ENCODE measurements around the gene ZNF549.

ZNF549 gene

DNA sequence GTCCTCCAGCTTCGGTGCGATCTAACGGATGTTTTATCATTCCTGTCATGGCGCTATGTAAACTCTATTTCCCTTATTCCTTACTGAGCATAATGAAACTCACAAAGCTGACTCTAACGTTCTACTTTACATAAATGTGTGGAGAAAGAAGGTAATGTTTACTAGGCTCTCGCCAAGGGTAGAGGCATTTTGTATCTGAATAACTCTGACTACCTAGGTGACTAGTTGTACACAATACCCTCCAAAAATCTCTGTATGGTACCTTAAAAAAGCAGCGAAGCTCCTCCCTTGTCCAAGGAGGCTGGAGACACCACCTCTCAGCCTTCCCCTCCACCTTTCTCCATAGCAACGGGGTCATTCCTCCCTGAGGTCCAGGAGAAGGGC is 72.2 kb downstream of the ZNF549 start:
- in situ Hi-C loops (cut with HindIII; ENCODE audit: low sequenced_read_pairs) = no loop called here
- TF ChIP-seq, protein P1, sequence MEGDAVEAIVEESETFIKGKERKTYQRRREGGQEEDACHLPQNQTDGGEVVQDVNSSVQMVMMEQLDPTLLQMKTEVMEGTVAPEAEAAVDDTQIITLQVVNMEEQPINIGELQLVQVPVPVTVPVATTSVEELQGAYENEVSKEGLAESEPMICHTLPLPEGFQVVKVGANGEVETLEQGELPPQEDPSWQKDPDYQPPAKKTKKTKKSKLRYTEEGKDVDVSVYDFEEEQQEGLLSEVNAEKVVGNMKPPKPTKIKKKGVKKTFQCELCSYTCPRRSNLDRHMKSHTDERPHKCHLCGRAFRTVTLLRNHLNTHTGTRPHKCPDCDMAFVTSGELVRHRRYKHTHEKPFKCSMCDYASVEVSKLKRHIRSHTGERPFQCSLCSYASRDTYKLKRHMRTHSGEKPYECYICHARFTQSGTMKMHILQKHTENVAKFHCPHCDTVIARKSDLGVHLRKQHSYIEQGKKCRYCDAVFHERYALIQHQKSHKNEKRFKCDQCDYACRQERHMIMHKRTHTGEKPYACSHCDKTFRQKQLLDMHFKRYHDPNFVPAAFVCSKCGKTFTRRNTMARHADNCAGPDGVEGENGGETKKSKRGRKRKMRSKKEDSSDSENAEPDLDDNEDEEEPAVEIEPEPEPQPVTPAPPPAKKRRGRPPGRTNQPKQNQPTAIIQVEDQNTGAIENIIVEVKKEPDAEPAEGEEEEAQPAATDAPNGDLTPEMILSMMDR (IDR thresholded peaks at IDR 0.05; ENCODE audit: low read depth, low read length, missing control alignments) = no peak
- H3K4me3 ChIP-seq (ENCODE audit: low read depth, low read length) = peak overlapping the region; percentile 84
- no peak for DNase-seq (ENCODE audit: low read depth)

DNA sequence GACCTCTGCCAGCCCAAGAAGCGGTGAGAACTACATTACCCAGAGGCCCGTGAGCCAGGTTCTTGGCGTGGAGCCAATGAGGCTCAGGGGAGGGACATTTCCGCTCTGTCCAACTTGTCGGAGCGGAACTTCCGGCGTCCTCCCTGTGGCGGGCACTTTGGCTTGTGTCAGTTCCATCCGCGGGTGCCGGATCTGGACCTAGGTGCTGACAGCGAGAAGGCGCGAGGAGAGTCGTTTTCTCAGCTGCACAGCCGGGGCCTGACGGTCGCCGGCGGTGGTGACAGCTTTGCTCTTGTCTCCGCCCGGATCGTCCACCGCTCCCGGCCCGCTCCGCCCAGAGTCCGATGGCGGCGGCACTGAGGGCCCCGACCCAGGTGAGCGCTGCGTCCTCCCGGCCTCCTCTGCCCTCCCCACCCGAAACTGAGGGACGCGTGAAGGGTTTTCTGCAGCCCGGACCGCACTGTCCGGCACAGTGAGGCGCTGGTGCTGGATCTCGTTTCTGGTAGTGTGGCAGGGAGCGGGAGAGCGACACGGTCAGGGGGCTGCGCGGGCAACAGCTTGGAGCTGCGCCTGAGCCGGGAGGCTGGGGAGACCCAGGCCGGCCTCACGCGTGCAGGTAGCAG is 72.7 kb downstream of the ZNF549 start, which contains the start of gene ZNF530:
TSS of gene ZNF530 (plus strand) at position 125 of the 623 bp plus-strand sequence. CDS start 4,461 bp downstream, outside the sequence.
- peak within 1 kb of the TSS; percentile 84 for H3K4me3 ChIP-seq (ENCODE audit: low read depth, low read length)

DNA sequence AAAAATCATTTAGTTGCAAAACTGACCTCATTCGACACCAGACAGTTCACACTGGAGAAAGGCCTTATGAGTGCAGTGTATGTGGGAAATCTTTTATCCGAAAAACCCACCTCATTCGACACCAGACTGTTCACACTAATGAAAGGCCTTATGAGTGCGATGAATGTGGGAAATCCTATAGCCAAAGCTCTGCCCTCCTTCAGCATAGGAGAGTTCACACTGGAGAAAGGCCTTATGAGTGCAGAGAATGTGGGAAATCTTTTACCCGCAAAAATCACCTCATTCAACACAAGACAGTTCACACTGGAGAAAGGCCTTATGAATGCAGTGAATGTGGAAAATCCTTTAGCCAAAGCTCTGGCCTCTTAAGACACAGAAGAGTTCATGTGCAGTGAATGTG is 79.8 kb downstream of the ZNF549 start:
- DNase-seq (ENCODE audit: low read depth) = no peak
- in situ Hi-C loops (cut with HindIII; ENCODE audit: low sequenced_read_pairs) = no loop called here
- TF ChIP-seq, protein P1 (IDR thresholded peaks at IDR 0.05; ENCODE audit: low read depth, low read length, missing control alignments) = no peak
- no peak overlapping the region for H3K4me3 ChIP-seq (ENCODE audit: low read depth, low read length)

More for the DNA sequence above, 72.7 kb downstream of the ZNF549 start, which contains the start of gene ZNF530:
- TF ChIP-seq, protein P1 (IDR thresholded peaks at IDR 0.05; ENCODE audit: low read depth, low read length, missing control alignments) = no peak
- DNase-seq (ENCODE audit: low read depth) = peak; percentile 79
- in situ Hi-C loops (cut with HindIII; ENCODE audit: low sequenced_read_pairs) = no loop called here
